Measurements from ENCODE around the gene STXBP4. TPM values are rescaled to one million over a fixed set of nuclear protein-coding genes. Genes with fewer than 3 reads are reported as not detected.

STXBP4 gene
- total and polyA plus RNA-seq, 4 donors: 5.1 to 22.8 (median 13.7) TPM

DNA sequence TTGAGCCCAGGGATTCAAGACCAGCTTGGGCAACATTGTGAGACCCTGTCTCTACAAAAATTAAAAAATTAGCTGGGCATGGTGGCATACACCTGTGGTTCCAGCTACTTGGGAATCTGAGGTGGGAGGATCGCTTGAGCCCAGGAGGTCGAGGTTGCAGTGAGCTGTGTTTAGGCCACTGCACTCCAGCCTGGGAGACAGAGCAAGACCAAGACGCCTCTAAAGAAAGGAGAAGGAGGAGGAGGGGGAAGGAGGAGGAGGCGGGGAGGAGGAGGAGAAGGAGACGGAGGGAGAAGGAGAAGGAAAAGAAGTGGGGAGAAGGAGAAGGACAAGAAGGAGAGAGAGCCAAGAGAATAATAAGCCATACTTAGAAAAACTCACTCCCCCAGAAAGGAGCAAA, 35.9 kb downstream of the STXBP4 start:
- Histone ChIP-seq H3K27me3 (ENCODE audit: control insufficient read depth, insufficient read depth, low read length) (no peaks in the 10 kb centered on the region), H3K9me3 (ENCODE audit: control insufficient read depth, insufficient read depth, low read length) (peaks cover 3% of the 10 kb centered on the region), H3K36me3 (ENCODE audit: control insufficient read depth, insufficient read depth, low read length) (peaks cover 3% of the 10 kb centered on the region), H3K27ac (ENCODE audit: low read depth, low read length) (no peak overlapping the region), H3K4me3 (ENCODE audit: low read depth, low read length) (no peak overlapping the region), H3K4me1 (ENCODE audit: control insufficient read depth, insufficient read depth, low read length) (no peaks in the 10 kb centered on the region)
- no peak for DNase-seq (ENCODE audit: low read depth in 4 of 6, low spot score in 6 of 6)
- 75% methylated on average over 3 of the region's 5 CpGs for WGBS (ENCODE audit: insufficient coverage)

DNA sequence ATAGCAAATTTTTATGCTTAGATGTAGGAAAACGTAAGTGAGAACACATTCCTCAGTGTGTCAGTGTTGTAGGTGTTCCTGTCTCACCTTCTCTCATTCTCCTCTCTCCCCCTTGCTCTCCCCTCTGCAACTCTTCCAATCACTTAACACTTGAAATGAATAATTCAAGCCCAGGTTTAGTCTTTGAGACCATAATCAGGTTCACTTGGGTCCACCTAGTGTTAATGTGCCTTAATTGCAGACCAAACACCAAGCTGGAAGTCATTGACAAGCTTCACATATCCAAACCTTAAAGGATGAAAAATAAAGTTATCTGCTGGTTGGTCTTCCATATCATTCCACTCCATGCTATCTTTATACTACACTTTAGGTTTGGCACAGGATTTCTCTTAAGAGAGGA, 37.0 kb downstream of the STXBP4 start:
- DNase-seq (ENCODE audit: low read depth in 4 of 6, low spot score in 6 of 6): no peak
- Histone ChIP-seq H3K27me3 (ENCODE audit: control insufficient read depth, insufficient read depth, low read length) (no peaks in the 10 kb centered on the region), H3K4me1 (ENCODE audit: control insufficient read depth, insufficient read depth, low read length) (no peaks in the 10 kb centered on the region), H3K27ac (ENCODE audit: low read depth, low read length) (no peak overlapping the region), H3K4me3 (ENCODE audit: low read depth, low read length) (no peak overlapping the region), H3K9me3 (ENCODE audit: control insufficient read depth, insufficient read depth, low read length) (peaks cover 3% of the 10 kb centered on the region), H3K36me3 (ENCODE audit: control insufficient read depth, insufficient read depth, low read length) (peaks cover 3% of the 10 kb centered on the region)
- WGBS (ENCODE audit: insufficient coverage): no CpG with 5 or more reads among the region's 1 CpG

DNA sequence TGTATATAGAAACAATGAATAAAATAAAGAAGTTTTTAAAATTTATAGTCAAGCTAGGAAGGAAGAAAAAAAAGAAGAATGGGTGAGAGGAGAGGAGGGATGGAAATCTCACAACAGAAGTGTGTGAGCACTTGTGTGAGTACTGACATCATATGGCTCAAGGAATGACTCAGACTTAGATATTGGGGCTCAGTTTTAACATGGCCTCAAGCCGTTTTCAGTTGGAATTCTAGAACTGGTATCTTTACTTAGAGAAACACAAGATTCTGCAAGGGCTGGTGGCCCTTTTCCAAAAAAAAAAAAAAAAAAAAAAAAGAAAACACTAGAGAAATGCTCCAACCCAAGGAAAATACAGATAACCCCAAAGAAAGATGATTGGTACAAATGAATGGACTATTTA, 55.1 kb downstream of the STXBP4 start:
- H3K36me3 ChIP-seq (ENCODE audit: control insufficient read depth, insufficient read depth, low read length): no peaks in the 10 kb centered on the region
- H3K9me3 ChIP-seq (ENCODE audit: control insufficient read depth, insufficient read depth, low read length): no peaks in the 10 kb centered on the region
- H3K27ac ChIP-seq (ENCODE audit: low read depth, low read length): no peak overlapping the region
- no peak overlapping the region for H3K4me3 ChIP-seq (ENCODE audit: low read depth, low read length)
- peak in 1 of 6 donors; percentile 3 for DNase-seq (ENCODE audit: low read depth in 4 of 6, low spot score in 6 of 6)
- no peaks in the 10 kb centered on the region for H3K27me3 ChIP-seq (ENCODE audit: control insufficient read depth, insufficient read depth, low read length)
- no CpG with 5 or more reads among the region's 1 CpG for WGBS (ENCODE audit: insufficient coverage)
- H3K4me1 ChIP-seq (ENCODE audit: control insufficient read depth, insufficient read depth, low read length): no peaks in the 10 kb centered on the region

DNA sequence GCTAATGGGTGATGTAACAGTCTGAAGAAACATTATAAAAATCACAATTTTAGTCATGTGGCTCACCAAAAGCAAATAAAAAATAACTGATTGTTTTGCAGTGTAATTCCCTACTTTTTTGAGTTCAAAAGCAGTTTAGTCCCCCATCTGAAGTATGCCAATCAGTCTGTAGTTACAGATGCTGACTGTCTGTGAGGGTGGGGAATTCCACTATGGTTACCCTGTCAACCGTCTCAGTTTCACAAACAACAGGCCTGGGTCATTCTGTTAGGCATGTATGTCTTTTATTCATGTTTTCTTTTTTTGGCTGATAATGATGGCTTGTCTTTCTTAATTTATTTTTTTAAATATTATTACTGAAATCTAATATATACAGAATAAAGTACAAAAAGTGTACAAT, 69.3 kb downstream of the STXBP4 start:
- Histone ChIP-seq H3K9me3 (ENCODE audit: control insufficient read depth, insufficient read depth, low read length) (no peaks in the 10 kb centered on the region), H3K4me1 (ENCODE audit: control insufficient read depth, insufficient read depth, low read length) (peaks cover 3% of the 10 kb centered on the region), H3K27me3 (ENCODE audit: control insufficient read depth, insufficient read depth, low read length) (no peaks in the 10 kb centered on the region), H3K27ac (ENCODE audit: low read depth, low read length) (no peak overlapping the region), H3K36me3 (ENCODE audit: control insufficient read depth, insufficient read depth, low read length) (no peaks in the 10 kb centered on the region), H3K4me3 (ENCODE audit: low read depth, low read length) (no peak overlapping the region)
- WGBS (ENCODE audit: insufficient coverage): no CpG with 5 or more reads among the region's 1 CpG
- no peak for DNase-seq (ENCODE audit: low read depth in 4 of 6, low spot score in 6 of 6)

DNA sequence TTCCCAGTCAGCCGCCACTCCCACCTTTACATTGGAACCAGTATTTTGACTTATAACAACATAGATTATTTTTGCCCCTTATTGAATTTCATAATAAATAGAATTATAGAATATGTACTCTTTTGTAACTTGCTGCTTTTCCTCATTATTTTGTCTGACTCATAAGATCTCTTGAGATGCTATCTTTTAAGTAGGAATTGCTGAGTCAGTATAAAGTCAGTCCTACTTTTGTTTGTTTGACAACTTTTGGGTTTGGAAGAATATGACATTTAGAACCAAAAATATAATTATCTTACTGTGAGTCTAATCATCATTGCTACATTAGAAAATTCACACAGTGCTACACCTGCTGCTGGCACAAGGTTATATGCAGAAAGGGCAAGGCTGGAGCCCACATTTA, 69.7 kb downstream of the STXBP4 start:
- no peak for DNase-seq (ENCODE audit: low read depth in 4 of 6, low spot score in 6 of 6)
- Histone ChIP-seq H3K4me3 (ENCODE audit: low read depth, low read length) (no peak overlapping the region), H3K4me1 (ENCODE audit: control insufficient read depth, insufficient read depth, low read length) (peaks cover 3% of the 10 kb centered on the region), H3K27me3 (ENCODE audit: control insufficient read depth, insufficient read depth, low read length) (no peaks in the 10 kb centered on the region), H3K9me3 (ENCODE audit: control insufficient read depth, insufficient read depth, low read length) (no peaks in the 10 kb centered on the region), H3K36me3 (ENCODE audit: control insufficient read depth, insufficient read depth, low read length) (no peaks in the 10 kb centered on the region), H3K27ac (ENCODE audit: low read depth, low read length) (no peak overlapping the region)
- WGBS (ENCODE audit: insufficient coverage): no CpG with 5 or more reads among the region's 1 CpG

DNA sequence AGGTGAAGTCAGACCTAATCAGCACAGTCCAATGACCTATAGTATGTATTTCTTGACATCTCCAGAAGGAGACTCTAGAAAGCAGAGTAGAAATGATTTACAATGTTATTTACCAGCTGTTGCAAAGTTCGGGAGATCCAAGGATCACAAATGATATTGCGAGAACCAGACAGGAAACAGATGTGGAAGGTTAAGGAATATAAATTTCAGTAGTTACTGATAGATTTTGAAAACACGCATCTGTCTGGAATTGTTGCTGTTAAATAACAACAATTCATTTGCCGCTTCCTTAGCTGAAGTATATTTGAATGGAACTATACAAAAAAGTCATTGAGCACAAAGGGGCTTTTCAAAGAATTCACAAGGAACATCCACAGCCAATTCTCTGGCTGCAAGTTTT, 72.0 kb downstream of the STXBP4 start:
- no peaks in the 10 kb centered on the region for H3K9me3 ChIP-seq (ENCODE audit: control insufficient read depth, insufficient read depth, low read length)
- peak in 2 of 6 donors; percentile 2 to 5 for DNase-seq (ENCODE audit: low read depth in 4 of 6, low spot score in 6 of 6)
- no peaks in the 10 kb centered on the region for H3K36me3 ChIP-seq (ENCODE audit: control insufficient read depth, insufficient read depth, low read length)
- 40% methylated on average over 1 of the region's 4 CpGs for WGBS (ENCODE audit: insufficient coverage)
- H3K27me3 ChIP-seq (ENCODE audit: control insufficient read depth, insufficient read depth, low read length): no peaks in the 10 kb centered on the region
- H3K4me1 ChIP-seq (ENCODE audit: control insufficient read depth, insufficient read depth, low read length): peaks cover 3% of the 10 kb centered on the region
- no peak overlapping the region for H3K27ac ChIP-seq (ENCODE audit: low read depth, low read length)
- no peak overlapping the region for H3K4me3 ChIP-seq (ENCODE audit: low read depth, low read length)

DNA sequence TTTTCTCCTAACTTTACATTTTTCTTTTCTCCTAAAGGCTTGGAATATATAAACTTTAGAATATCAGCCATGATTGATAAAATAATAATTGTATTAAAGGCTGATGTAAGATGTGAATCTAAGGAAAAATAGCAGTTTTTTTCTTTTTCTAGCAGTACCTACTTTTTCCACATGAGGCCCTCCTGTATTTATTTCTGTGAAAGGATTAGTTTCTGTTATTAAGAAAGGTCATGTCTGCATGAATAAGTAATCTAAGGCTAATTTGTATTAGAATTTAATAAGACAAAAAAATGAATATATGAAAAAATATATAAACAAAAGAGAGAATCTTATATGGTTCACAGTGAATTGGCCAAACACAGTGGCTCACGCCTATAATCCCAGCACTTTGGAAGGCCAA, 85.3 kb downstream of the STXBP4 start:
- Histone ChIP-seq H3K36me3 (ENCODE audit: control insufficient read depth, insufficient read depth, low read length) (no peaks in the 10 kb centered on the region), H3K4me1 (ENCODE audit: control insufficient read depth, insufficient read depth, low read length) (no peaks in the 10 kb centered on the region), H3K27me3 (ENCODE audit: control insufficient read depth, insufficient read depth, low read length) (no peaks in the 10 kb centered on the region), H3K27ac (ENCODE audit: low read depth, low read length) (no peak overlapping the region), H3K9me3 (ENCODE audit: control insufficient read depth, insufficient read depth, low read length) (peaks cover 2% of the 10 kb centered on the region), H3K4me3 (ENCODE audit: low read depth, low read length) (no peak overlapping the region)
- DNase-seq (ENCODE audit: low read depth in 4 of 6, low spot score in 6 of 6): peak in 2 of 6 donors; percentile 7 to 64
- 100% methylated on average over 1 of the region's 1 CpG for WGBS (ENCODE audit: insufficient coverage)

DNA sequence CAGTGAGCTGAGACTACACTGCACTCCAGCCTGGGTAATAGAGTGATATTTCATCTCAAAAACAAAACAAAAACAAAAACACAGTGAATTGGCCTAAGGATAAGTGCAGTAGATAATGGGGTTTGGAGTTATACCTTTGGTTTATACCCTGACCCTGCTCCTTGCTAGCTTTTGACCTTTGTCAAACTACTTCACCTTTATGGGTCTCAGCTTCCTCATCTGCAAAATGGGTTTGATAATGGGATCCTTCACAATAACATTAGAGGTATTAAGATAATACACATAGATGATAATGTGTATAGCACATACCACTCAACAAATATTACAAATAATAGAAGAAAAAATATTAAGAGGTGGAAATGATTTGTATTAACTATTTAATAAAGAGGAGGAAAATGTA, 85.9 kb downstream of the STXBP4 start:
- Histone ChIP-seq H3K4me3 (ENCODE audit: low read depth, low read length) (no peak overlapping the region), H3K4me1 (ENCODE audit: control insufficient read depth, insufficient read depth, low read length) (no peaks in the 10 kb centered on the region)
- no peak for DNase-seq (ENCODE audit: low read depth in 4 of 6, low spot score in 6 of 6)

DNA sequence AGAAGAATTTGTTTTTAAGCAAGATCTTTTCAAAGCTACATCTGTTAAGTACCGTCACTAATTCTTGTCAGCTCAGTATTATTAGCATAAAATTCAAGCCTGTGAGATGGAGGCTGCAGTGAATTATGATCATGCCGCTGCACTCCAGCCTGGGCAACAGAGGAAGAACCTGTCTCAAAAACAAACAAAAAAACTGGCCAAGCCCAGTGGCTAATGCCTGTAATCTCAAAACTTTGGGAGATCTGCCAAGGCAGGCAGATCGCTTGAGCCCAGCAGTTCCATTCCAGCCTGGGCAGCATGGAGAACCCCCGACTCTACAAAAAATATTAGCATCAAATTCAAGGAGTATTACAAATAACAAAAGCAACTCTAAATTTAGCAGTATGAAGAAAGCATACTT, 88.0 kb downstream of the STXBP4 start:
- H3K4me1 ChIP-seq (ENCODE audit: control insufficient read depth, insufficient read depth, low read length): no peaks in the 10 kb centered on the region
- peak in 2 of 6 donors; percentile 34 to 44 for DNase-seq (ENCODE audit: low read depth in 4 of 6, low spot score in 6 of 6)
- H3K36me3 ChIP-seq (ENCODE audit: control insufficient read depth, insufficient read depth, low read length): no peaks in the 10 kb centered on the region
- no peak overlapping the region for H3K27ac ChIP-seq (ENCODE audit: low read depth, low read length)
- H3K9me3 ChIP-seq (ENCODE audit: control insufficient read depth, insufficient read depth, low read length): no peaks in the 10 kb centered on the region
- 33% methylated on average over 1 of the region's 4 CpGs for WGBS (ENCODE audit: insufficient coverage)
- H3K4me3 ChIP-seq (ENCODE audit: low read depth, low read length): no peak overlapping the region
- H3K27me3 ChIP-seq (ENCODE audit: control insufficient read depth, insufficient read depth, low read length): no peaks in the 10 kb centered on the region

More for the DNA sequence above, 85.9 kb downstream of the STXBP4 start:
- H3K9me3 ChIP-seq (ENCODE audit: control insufficient read depth, insufficient read depth, low read length): peaks cover 2% of the 10 kb centered on the region
- H3K27ac ChIP-seq (ENCODE audit: low read depth, low read length): no peak overlapping the region
- no peaks in the 10 kb centered on the region for H3K36me3 ChIP-seq (ENCODE audit: control insufficient read depth, insufficient read depth, low read length)
- no peaks in the 10 kb centered on the region for H3K27me3 ChIP-seq (ENCODE audit: control insufficient read depth, insufficient read depth, low read length)

DNA sequence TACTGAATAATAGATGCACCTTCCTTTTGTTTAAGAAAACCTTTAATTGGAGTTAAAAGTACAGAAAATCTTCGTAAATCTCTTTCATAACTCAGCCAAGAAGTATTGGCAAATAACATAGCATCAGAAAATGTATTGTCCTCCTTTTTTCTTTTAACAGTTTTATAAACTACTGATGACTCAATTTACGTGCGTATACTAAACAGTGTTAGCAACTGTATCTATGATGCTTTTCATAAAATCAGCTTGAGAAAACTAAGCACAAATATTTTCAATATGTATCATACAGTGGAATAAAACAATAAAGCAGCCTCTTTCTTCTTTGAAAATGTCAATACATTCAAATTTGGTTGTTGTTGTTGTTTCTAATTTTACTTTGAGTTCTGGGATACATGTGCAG, 88.6 kb downstream of the STXBP4 start:
- no peak for DNase-seq (ENCODE audit: low read depth in 4 of 6, low spot score in 6 of 6)
- Histone ChIP-seq H3K27ac (ENCODE audit: low read depth, low read length) (no peak overlapping the region), H3K4me1 (ENCODE audit: control insufficient read depth, insufficient read depth, low read length) (no peaks in the 10 kb centered on the region), H3K4me3 (ENCODE audit: low read depth, low read length) (no peak overlapping the region), H3K9me3 (ENCODE audit: control insufficient read depth, insufficient read depth, low read length) (no peaks in the 10 kb centered on the region), H3K27me3 (ENCODE audit: control insufficient read depth, insufficient read depth, low read length) (no peaks in the 10 kb centered on the region), H3K36me3 (ENCODE audit: control insufficient read depth, insufficient read depth, low read length) (no peaks in the 10 kb centered on the region)
- WGBS (ENCODE audit: insufficient coverage): no CpG with 5 or more reads among the region's 3 CpGs
